SIG-M5 treated with dmso at 0.1 percent for 504 hours (cell line): ENCODE data around the gene BEST1.
"Not testable (repeated sequence)": the region's sequence is repeated elsewhere in the genome, so short reads cannot be mapped to it uniquely, and the experiment has no call there.

Source experiments
- DNase-seq: peaks from one replicate; lab custom pipeline; 2025; ENCODE audit not compliant: unreplicated experiment; lab: John Stamatoyannopoulos, UW

Gene BEST1

DNA sequence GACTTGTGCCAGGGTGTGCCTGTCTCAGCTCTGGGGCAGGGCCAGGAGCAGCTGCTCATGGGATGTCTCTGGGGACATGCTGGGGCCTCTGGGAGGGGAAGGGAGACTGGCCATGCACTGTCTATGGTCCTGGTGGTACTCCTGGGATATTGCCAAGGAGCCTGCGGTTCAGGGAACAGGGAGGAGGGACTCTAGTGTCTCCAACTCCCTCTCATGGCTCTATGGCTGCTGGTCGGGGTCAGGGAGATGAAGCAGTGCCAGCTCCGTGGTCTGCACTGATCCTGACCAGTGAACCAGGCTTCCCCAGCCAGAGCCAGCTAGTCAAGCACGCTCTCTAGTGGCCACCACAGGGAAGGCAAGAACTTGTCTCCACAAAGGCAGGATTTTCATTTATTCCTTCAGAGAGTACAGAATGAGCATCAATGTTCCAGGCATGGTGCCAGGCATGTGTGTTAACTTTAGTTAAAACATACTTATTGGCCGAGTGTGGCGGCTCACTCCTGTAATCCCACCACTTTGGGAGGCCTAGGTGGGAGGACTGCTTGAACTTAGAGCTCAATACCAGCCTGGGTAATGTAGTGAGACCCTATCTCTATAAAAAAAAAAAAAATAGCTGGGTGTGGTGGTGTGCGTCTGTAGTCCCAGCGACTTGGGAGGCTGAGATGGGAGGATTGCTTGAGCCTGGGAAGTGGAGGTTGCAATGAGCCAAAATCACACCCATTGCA, 2.5 kb upstream of the BEST1 start:
- DNase-seq: peak; percentile 67

DNA sequence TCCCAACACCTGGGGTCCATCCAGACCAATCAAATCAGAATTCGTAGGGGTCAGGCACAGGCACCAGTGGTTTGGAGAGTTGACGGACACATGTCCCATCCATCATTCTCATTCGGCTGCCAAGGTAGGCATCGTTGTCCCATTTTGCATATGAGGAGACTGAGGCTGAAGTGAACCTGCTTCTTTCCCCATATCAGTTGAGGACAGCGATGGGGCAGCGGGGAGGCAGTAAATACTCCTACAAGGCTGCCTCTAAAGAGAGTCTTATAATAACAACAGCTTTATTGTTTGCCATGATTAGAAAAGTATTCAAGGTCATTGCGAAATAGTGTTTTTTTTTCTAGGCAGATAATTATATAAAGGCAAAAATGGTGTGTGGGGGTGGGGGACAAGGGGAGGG, 1.6 kb upstream of the BEST1 start:
- no peak for DNase-seq

DNA sequence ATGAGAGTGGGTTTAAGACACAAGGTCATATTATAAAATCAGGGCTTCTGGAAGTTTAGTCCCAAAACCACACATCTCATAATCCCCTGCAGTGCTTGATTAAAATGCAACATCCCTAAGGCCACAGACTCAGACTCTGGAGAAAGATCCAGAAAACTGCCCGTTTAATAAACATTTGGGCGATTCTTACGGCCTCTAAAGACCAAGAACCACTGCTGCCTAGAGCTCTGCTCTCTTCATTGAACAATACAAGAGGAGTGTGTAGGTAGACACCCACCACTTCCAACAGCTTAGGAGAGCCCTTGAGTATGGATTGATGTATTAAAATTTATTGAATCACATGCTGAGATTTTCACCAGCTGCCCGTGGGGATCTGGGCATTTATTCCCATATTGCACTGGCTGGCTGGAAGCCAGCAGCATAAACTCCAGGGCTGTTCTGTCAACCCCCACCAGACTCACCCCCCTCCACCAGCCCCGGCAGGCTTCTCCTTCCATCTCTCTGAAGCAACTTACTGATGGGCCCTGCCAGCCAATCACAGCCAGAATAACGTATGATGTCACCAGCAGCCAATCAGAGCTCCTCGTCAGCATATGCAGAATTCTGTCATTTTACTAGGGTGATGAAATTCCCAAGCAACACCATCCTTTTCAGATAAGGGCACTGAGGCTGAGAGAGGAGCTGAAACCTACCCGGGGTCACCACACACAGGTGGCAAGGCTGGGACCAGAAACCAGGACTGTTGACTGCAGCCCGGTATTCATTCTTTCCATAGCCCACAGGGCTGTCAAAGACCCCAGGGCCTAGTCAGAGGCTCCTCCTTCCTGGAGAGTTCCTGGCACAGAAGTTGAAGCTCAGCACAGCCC, 749 bp upstream of the BEST1 start:
- peak; percentile 88 for DNase-seq

- DNase-seq: no peak
These were observed 1.5 kb downstream of the BEST1 start for GRCh38 chr11:61951484-61952135.

GRCh38 chr11:61952882-61953281, 2.7 kb downstream of the BEST1 start:
- no peak for DNase-seq

- DNase-seq: not testable (repeated sequence)
These were observed 3.5 kb downstream of the BEST1 start for GRCh38 chr11:61953632-61954031.

DNA sequence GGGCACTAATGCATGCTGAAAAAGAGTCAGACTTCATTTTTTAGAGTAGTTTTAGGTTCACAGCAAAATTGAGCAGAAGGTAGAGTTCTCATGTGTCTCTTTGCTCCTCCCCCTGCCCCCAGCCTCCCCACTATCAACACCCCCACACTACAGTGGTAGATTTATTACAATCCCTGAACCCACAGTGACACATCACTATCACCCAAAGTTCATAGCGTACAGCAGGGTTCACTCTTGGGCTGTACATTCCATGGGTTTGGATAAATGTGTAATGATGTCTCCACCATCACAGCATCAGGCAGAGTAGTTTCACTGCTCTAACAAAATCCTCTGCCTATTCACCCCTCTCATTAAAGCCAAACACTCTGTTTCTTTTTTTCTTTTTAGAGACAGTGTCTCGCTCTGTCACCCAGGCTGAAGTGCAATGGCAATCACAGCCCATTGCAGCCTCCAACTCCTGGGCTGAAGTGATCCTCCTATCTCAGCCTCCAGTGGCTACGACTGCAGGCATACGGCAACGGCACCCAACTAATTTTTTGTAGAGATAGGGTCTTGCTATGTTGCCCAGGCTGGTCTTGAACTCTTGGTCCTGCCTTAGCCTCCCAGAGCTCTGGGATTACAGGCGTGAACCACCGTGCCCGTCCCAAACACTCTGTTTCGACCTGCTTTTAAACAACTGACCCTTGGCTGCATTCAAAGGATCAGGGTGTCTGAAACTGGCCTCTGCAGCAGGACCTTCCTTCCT, 4.1 kb downstream of the BEST1 start:
- no peak for DNase-seq

DNA sequence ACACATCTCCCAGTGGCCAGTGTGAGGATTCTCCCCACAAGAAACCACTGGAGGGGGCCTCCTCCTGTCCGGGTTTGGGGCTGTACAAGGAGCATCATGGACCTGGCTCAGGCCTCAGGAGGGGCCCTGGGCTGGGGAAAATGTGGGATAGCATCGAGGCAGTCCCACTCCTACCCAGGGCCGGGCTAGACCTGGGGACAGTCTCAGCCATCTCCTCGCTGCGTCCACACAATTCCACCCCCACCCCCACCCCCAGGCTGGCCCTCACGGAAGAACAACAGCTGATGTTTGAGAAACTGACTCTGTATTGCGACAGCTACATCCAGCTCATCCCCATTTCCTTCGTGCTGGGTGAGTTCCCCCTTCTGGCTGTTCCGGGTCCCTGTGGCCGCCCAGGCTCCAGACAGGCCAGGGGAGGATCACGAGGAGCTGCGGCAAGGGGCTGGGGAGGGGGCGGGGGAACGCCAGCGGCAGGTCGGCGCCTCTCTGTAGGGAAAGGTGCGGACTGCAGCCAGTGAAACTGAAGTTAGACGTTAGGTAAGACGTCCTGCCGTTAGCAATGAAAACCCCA, 4.8 kb downstream of the BEST1 start:
- peak; percentile 88 for DNase-seq

- no peak for DNase-seq
These were observed 5.4 kb downstream of the BEST1 start for GRCh38 chr11:61955422-61956135.

- no peak for DNase-seq
These were observed 6.3 kb downstream of the BEST1 start for GRCh38 chr11:61956191-61957020.

GRCh38 chr11:61957021-61957770, 7.0 kb downstream of the BEST1 start:
- no peak for DNase-seq

DNA sequence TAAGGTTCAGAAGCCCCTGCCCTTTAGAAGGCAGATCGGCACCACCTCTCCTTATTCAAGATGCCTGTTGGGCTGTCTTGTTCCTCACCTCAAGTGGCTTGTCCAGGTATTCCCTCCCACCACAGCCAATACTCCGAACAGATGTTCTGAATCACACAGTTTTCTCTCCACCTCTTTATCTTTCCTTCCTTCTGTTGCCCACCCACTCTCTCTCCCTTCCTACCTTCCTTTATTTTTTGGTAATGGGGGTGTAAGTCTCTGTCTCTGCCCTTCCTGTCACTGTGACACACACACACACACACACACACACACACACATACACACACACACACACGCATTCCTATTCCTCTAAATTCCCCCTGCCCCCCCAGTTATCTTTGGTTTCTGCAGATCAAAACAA, 8.4 kb downstream of the BEST1 start:
- DNase-seq: no peak

DNA sequence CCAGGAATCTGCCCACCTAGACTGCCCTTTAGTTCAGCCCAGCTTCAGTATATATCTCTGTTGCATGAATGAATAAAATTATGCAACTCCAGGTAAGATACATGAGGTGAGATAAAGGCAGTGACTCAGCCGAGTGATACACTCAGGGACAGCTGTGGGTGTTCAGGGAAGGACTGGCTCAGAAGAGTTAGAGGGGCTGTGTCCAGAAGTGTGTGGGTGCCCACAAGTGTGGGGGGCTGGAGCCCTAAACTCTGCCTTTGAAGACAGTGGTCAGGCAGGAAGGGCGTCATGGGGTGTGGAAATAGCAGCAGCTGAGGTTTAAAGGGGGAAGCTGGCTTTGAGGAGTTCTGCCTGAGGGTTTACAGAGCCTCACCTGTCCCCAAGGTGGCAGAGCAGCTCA, 9.0 kb downstream of the BEST1 start:
- DNase-seq: no peak

DNA sequence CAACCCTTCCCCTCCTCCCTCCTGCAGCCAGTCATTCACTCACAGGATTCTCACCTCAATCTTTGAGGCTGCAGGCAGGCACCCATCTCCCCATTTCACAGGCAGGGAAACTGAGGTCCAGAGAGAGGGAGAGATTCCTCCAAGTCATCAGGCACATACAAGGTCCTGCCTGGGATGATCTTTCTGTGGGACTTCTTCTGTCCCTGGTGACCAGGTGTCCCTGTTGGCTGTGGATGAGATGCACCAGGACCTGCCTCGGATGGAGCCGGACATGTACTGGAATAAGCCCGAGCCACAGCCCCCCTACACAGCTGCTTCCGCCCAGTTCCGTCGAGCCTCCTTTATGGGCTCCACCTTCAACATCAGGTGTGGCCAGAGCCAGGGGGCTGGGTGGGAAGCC, 9.5 kb downstream of the BEST1 start:
- no peak for DNase-seq

DNA sequence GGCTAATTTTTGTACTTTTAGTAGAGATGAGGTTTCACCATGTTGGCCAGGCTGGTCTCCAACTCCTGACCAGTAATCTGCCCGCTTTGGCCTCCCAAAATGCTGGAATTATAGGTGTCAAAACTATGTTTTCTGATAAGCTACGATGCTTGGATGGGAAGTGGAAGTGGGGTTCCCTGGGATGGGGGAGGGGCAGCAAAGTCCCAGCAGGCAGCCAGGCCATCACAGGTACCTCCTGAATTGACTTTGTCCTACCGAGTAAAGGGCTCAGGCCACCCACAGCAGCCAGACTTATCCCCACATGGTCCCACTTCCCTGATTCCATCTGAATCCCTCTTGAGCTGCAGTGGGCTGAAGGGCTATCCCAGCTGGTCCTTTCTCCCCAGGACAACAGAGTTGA, 10.4 kb downstream of the BEST1 start:
- no peak for DNase-seq

DNA sequence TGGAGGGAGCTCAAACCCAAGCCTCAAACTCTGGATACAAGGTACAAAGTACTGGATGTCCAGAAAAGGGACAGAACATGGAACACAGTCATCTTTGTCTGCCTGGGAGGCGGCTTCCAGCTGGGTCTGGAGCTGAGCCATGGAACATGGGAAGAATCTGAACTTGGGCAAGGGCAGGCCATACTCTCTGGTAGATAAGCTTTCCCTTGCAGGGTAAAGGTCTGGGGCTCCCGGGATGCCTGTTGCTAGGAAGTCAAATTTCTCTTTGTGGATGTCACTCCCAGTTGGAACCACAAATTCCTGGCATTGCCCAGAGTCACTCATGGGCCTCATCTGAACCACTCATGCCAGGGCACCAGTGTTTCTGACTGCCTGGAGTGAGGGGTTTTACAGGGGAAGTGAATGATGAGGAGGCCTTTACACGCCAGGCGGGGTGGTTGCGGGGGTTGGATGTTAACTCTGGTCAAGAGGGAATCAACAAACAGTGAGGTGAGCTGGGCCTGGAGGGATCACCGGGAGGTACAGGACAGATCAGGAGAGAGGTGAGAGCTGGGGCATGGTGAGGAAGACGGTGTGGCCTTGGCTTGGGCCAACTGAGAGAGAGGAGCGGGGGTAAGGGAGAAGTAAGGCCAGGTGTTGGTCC, 11.5 kb downstream of the BEST1 start:
- DNase-seq: no peak

DNA sequence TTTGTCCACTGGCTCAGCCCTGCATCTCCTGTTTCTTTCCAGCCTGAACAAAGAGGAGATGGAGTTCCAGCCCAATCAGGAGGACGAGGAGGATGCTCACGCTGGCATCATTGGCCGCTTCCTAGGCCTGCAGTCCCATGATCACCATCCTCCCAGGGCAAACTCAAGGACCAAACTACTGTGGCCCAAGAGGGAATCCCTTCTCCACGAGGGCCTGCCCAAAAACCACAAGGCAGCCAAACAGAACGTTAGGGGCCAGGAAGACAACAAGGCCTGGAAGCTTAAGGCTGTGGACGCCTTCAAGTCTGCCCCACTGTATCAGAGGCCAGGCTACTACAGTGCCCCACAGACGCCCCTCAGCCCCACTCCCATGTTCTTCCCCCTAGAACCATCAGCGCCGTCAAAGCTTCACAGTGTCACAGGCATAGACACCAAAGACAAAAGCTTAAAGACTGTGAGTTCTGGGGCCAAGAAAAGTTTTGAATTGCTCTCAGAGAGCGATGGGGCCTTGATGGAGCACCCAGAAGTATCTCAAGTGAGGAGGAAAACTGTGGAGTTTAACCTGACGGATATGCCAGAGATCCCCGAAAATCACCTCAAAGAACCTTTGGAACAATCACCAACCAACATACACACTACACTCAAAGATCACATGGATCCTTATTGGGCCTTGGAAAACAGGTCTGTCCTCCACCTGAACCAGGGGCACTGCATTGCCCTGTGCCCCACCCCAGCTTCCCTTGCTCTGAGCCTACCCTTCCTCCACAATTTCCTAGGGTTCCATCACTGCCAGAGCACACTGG, 12.3 kb downstream of the BEST1 start:
- DNase-seq: no peak

DNA sequence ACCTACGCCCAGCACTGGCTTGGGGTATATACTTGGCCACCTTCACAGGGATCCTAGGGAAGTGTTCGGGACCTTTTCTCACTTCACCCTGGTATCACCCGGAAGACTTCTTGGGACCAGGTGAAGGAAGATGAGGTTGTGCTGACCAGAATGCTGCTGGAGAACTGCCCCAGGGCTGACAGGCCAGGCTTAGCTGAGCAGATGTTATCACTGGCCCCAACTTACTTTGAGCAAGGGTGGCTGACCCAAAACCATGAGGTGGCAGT, 12.8 kb downstream of the BEST1 start:
- DNase-seq: no peak
